Astrocyte (in vitro differentiated cells and primary cell): ENCODE results near the gene GYS1. TPM values are rescaled to one million over a fixed set of nuclear protein-coding genes. Genes with fewer than 3 reads are reported as not detected.

Source experiments
- DNase-seq: peaks from one replicate; pipeline ENCODE4 v3.0.0-alpha.2; 2010; ENCODE audit warnings: low read depth
- FAIRE-seq: peaks from 2 replicates; lab custom pipeline; 2011; peaks lifted over from hg19 to GRCh38; lab: Jason Lieb, UNC
- H2AFZ ChIP-seq: 2 replicates; pipeline ENCODE4 v1.6.0; 2012; ENCODE audit warnings: low read depth, low read length, inconsistent platforms
- H3K27ac ChIP-seq: 2 replicates; pipeline ENCODE4 v1.5.1; 2011; ENCODE audit warnings: low read depth, low read length, inconsistent platforms
- H3K27me3 ChIP-seq: 2 replicates; pipeline ENCODE4 v1.6.0; 2011; ENCODE audit warnings: low read length, inconsistent platforms; ENCODE audit not compliant: insufficient read depth
- H3K36me3 ChIP-seq: 2 replicates; pipeline ENCODE4 v1.5.1; 2011; ENCODE audit warnings: low read length, inconsistent platforms; ENCODE audit not compliant: insufficient read depth
- H3K4me1 ChIP-seq: 2 replicates; pipeline ENCODE4 v1.5.1; 2011; ENCODE audit warnings: low read length, inconsistent platforms; ENCODE audit not compliant: insufficient read depth
- H3K4me2 ChIP-seq: 2 replicates; pipeline ENCODE4 v1.6.0; 2012; ENCODE audit warnings: low read length, inconsistent platforms
- H3K4me3 ChIP-seq: 2 replicates; pipeline ENCODE4 v1.5.1; 2011; ENCODE audit warnings: low read depth, mild to moderate bottlenecking, low read length, inconsistent platforms; ENCODE audit not compliant: insufficient read depth
- H3K79me2 ChIP-seq: 2 replicates; pipeline ENCODE4 v1.6.0; 2012; ENCODE audit warnings: mild to moderate bottlenecking, low read length, inconsistent platforms; ENCODE audit not compliant: insufficient read depth
- H3K9ac ChIP-seq: 2 replicates; pipeline ENCODE4 v1.6.0; 2012; ENCODE audit warnings: mild to moderate bottlenecking, low read length, inconsistent platforms
- H3K9me3 ChIP-seq: 2 replicates; pipeline ENCODE4 v1.5.1; 2012; ENCODE audit warnings: low read depth, mild to moderate bottlenecking, low read length, inconsistent platforms; ENCODE audit not compliant: insufficient read depth
- H4K20me1 ChIP-seq: 2 replicates; pipeline ENCODE4 v1.6.0; 2012; ENCODE audit warnings: low read length, inconsistent platforms; ENCODE audit not compliant: insufficient read depth
- H3K27ac Mint-ChIP-seq: one replicate; pipeline ENCODE4 v1.8.0; 2021; ENCODE audit warnings: mild to moderate bottlenecking, mixed read lengths; ENCODE audit not compliant: unreplicated experiment
- H3K27me3 Mint-ChIP-seq: one replicate; pipeline ENCODE4 v1.8.0; 2021; ENCODE audit warnings: low read depth, mixed read lengths; ENCODE audit not compliant: unreplicated experiment
- H3K36me3 Mint-ChIP-seq: one replicate; pipeline ENCODE4 v1.8.0; 2021; ENCODE audit warnings: low read depth, mixed read lengths; ENCODE audit not compliant: unreplicated experiment
- H3K4me1 Mint-ChIP-seq: one replicate; pipeline ENCODE4 v1.8.0; 2021; ENCODE audit warnings: low read depth, mixed read lengths; ENCODE audit not compliant: unreplicated experiment
- H3K4me3 Mint-ChIP-seq: one replicate; pipeline ENCODE4 v1.8.0; 2021; ENCODE audit warnings: mild to moderate bottlenecking, moderate library complexity, mixed read lengths; ENCODE audit not compliant: unreplicated experiment
- H3K9me3 Mint-ChIP-seq: one replicate; pipeline ENCODE4 v1.8.0; 2021; ENCODE audit warnings: mild to moderate bottlenecking, mixed read lengths; ENCODE audit not compliant: unreplicated experiment
- EZH2 ChIP-seq: IDR thresholded peaks from 2 replicates; pipeline ENCODE4 v1.6.1; 2012; ENCODE audit warnings: mild to moderate bottlenecking, low read length, inconsistent platforms; ENCODE audit not compliant: insufficient read depth
- total RNA-seq: library from RNA; stranded (reverse); gene quantifications from 2 replicates; pipeline ENCODE4 v1.2.1, GENCODE V29; 2021
- TF ChIP-seq, protein P1 (sequence below): IDR thresholded peaks from 2 replicates; pipeline ENCODE4 v1.5.1; 2011; ENCODE audit warnings: low read depth, mild to moderate bottlenecking, inconsistent platforms, low read length, moderate library complexity; ENCODE audit not compliant: insufficient read depth

Gene GYS1
- total RNA-seq, 1 donor from 2014 or later: 86.0 TPM

DNA sequence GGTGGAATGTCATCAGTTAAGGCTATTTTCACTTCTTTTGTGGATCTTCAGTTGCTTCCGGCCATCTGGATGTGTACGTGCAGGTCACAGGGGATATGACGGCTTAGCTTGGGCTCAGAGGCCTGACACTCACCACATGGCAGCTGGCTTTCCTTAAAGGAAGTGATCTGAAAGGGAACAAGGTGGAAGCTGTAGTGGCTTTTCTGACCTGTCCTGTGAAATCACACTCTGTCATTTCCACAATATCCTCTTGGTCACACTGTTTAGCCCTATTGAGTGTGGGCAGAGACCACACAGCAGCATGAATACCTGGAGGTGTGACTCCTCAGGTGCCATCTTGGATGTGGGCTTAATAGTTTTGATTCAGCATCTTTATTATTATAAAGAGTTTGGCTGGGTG lies 43.0 kb downstream of the GYS1 start:
- FAIRE-seq: no peak
- H3K4me1 Mint-ChIP-seq: no peaks in the 10 kb centered on the region
- Histone ChIP-seq H4K20me1 (no peaks in the 10 kb centered on the region), H2AFZ (no peak overlapping the region), H3K4me1 (no peaks in the 10 kb centered on the region), H3K9ac (no peak overlapping the region), H3K27me3 (no peaks in the 10 kb centered on the region), H3K36me3 (no peaks in the 10 kb centered on the region), H3K79me2 (peaks cover 5% of the 10 kb centered on the region), H3K27ac (no peak overlapping the region), H3K9me3 (peaks cover 5% of the 10 kb centered on the region), H3K4me2 (no peak overlapping the region), H3K4me3 (no peak overlapping the region)
- peaks cover 4% of the 10 kb centered on the region for H3K36me3 Mint-ChIP-seq
- no peak overlapping the region for H3K27ac Mint-ChIP-seq
- TF ChIP-seq, protein P1, sequence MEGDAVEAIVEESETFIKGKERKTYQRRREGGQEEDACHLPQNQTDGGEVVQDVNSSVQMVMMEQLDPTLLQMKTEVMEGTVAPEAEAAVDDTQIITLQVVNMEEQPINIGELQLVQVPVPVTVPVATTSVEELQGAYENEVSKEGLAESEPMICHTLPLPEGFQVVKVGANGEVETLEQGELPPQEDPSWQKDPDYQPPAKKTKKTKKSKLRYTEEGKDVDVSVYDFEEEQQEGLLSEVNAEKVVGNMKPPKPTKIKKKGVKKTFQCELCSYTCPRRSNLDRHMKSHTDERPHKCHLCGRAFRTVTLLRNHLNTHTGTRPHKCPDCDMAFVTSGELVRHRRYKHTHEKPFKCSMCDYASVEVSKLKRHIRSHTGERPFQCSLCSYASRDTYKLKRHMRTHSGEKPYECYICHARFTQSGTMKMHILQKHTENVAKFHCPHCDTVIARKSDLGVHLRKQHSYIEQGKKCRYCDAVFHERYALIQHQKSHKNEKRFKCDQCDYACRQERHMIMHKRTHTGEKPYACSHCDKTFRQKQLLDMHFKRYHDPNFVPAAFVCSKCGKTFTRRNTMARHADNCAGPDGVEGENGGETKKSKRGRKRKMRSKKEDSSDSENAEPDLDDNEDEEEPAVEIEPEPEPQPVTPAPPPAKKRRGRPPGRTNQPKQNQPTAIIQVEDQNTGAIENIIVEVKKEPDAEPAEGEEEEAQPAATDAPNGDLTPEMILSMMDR: no peak
- H3K9me3 Mint-ChIP-seq: peaks cover 18% of the 10 kb centered on the region
- no peak overlapping the region for H3K4me3 Mint-ChIP-seq
- no peak for DNase-seq
- H3K27me3 Mint-ChIP-seq: peaks cover 2% of the 10 kb centered on the region

DNA sequence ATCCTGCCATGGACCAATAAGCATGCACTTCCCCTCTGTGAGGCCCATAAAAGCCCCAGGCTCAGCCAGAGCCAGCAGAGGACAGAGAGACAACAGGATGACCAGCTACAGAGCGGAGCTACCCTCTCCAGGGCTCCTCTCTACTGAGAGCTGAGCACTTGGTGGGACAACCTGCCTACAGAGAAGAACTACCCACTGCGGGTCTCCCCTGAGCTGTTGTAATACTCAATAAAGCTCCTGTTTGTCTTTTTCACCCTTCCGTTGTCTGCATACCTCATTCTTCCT lies 45.9 kb downstream of the GYS1 start:
- Mint-ChIP-seq H3K36me3 (peaks cover 4% of the 10 kb centered on the region), H3K27me3 (peaks cover 2% of the 10 kb centered on the region), H3K4me3 (no peak overlapping the region), H3K4me1 (no peaks in the 10 kb centered on the region), H3K27ac (no peak overlapping the region), H3K9me3 (peaks cover 18% of the 10 kb centered on the region)
- Histone ChIP-seq H3K9ac (no peak overlapping the region), H2AFZ (no peak overlapping the region), H3K27me3 (no peaks in the 10 kb centered on the region), H4K20me1 (no peaks in the 10 kb centered on the region), H3K9me3 (peaks cover 5% of the 10 kb centered on the region), H3K36me3 (no peaks in the 10 kb centered on the region), H3K4me1 (no peaks in the 10 kb centered on the region), H3K27ac (no peak overlapping the region), H3K4me3 (no peak overlapping the region), H3K4me2 (no peak overlapping the region), H3K79me2 (no peaks in the 10 kb centered on the region)
- no peak for FAIRE-seq
- DNase-seq: no peak
- no peak for TF ChIP-seq EZH2
- TF ChIP-seq, protein P1: no peak

DNA sequence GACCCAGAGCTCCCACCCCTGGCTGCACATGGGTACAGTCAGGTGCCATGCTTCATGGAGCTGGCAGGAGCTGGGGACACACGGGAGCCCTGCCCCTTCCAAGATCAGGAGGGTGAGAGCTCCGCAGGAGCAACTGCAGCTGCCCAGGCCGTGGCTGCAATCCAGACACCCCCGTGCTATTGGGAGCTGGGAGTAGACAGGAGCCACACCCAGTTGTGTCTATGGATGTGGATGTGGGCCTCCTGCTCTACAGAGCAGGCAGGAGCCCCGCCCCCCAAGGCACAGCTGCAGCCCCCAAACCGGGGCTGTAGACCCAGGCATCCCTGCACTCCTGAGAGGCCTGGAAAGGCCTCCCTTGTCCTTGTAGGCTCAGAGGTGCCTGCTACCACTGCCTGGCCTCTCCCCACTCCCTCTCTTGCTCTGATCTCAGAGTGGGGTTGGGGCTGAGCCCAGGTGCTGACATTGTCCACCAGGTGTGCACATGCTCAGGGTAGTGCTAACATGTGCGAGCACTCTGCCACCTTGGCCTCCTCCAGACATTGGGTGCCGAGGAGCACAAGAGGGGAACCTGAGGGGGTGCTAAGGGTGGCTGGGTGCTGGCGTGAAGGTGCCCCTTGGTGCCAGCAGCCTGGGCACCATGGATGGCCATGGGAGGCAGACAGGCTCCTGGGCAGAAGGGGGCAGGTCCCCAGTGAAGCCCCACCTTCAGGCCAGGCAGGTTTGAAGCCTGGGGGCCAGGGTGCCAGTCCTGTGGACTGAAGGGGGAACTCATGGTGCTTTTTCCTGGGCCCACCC lies 46.4 kb downstream of the GYS1 start:
- Mint-ChIP-seq H3K4me3 (no peak overlapping the region), H3K27ac (no peak overlapping the region), H3K9me3 (peaks cover 15% of the 10 kb centered on the region), H3K27me3 (peaks cover 2% of the 10 kb centered on the region), H3K36me3 (peaks cover 4% of the 10 kb centered on the region), H3K4me1 (no peaks in the 10 kb centered on the region)
- Histone ChIP-seq H3K36me3 (no peaks in the 10 kb centered on the region), H3K4me3 (no peak overlapping the region), H3K27me3 (no peaks in the 10 kb centered on the region), H3K9ac (no peak overlapping the region), H3K4me2 (no peak overlapping the region), H2AFZ (no peak overlapping the region), H3K79me2 (no peaks in the 10 kb centered on the region), H3K9me3 (peaks cover 5% of the 10 kb centered on the region), H4K20me1 (no peaks in the 10 kb centered on the region), H3K27ac (no peak overlapping the region), H3K4me1 (no peaks in the 10 kb centered on the region)
- FAIRE-seq: no peak
- no peak for DNase-seq
- TF ChIP-seq, protein P1: no peak
- TF ChIP-seq EZH2: no peak
